Osteocyte (in vitro differentiated cells): Measurements from ENCODE around the gene ADPRS. TPM values are rescaled to one million over a fixed set of nuclear protein-coding genes. Genes with fewer than 3 reads are reported as not detected.

ENCODE experiments used
- DNase-seq: peaks from one replicate; pipeline ENCODE4 v3.0.0; 2021; ENCODE audit warnings: mixed read lengths; ENCODE audit not compliant: unreplicated experiment; ENCODE audit errors: extremely low spot score
- H3K27ac Mint-ChIP-seq: one replicate; pipeline ENCODE4 v1.8.0; 2021; ENCODE audit warnings: mild to moderate bottlenecking, mixed read lengths; ENCODE audit not compliant: unreplicated experiment
- H3K27me3 Mint-ChIP-seq: one replicate; pipeline ENCODE4 v1.8.0; 2021; ENCODE audit warnings: mixed read lengths; ENCODE audit not compliant: unreplicated experiment
- H3K36me3 Mint-ChIP-seq: one replicate; pipeline ENCODE4 v1.8.0; 2021; ENCODE audit warnings: mixed read lengths; ENCODE audit not compliant: unreplicated experiment
- H3K4me1 Mint-ChIP-seq: one replicate; pipeline ENCODE4 v1.8.0; 2021; ENCODE audit warnings: mixed read lengths; ENCODE audit not compliant: unreplicated experiment
- H3K4me3 Mint-ChIP-seq: one replicate; pipeline ENCODE4 v1.8.0; 2021; ENCODE audit warnings: mild to moderate bottlenecking, moderate library complexity, mixed read lengths; ENCODE audit not compliant: unreplicated experiment
- H3K9me3 Mint-ChIP-seq: one replicate; pipeline ENCODE4 v1.8.0; 2021; ENCODE audit warnings: mixed read lengths; ENCODE audit not compliant: unreplicated experiment
- CTCF ChIP-seq: fragments of 200-600 bp; sonication (generic); IDR thresholded peaks from 2 replicates; pipeline ENCODE4 v1.5.0; 2021; ENCODE audit warnings: antibody characterized with exemption, mild to moderate bottlenecking, moderate library complexity
- total RNA-seq: library from RNA; stranded (reverse); gene quantifications from 2 replicates; pipeline ENCODE4 v1.2.1, GENCODE V29; 2021

Gene ADPRS
- total RNA-seq, 1 donor from 2014 or later: 19.7 TPM

DNA sequence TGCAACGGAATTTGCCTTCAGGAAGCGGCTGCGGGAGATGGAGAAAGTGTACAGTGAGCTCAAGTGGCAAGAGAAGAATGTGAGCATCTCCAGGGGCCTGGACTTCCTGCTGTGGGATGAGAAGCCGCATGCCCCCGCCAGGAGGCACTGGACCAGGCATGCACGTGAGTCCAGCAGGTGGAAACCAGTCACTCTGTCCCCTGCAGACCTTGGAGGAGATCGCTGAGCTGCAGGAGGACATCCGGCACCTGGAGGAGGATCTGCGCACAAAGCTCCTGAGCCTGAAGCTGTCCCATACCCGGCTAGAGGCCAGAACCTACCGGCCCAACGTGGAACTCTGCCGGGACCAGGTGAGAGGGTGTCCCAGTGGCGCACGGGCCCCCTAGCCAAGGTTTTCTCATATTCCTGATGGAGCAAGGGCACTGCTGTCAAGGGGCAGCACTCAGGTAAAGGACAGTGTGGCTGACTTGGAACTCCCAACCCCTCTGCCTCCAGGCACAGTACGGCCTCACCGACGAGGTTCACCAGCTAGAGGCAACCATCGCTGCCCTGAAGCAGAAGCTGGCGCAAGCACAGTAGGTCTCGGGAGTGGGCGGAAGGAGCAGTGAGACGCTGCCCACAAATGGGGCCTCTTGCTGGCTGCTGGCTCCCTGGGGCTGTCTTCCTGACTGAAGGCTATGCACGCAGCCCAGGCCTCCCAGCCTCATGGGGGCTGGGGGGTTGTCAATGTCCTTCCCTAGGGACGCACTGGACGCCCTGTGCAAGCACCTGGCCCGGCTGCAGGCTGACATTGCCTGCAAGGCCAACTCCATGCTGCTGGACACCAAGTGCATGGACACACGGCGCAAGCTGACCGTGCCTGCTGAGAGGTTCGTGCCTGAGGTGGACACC lies 1.2 kb upstream of the ADPRS start:
- peak; percentile 80 for DNase-seq
- TF ChIP-seq CTCF: no peak
- Mint-ChIP-seq H3K36me3 (peaks cover 4% of the 10 kb centered on the region), H3K4me1 (peaks cover 19% of the 10 kb centered on the region), H3K4me3 (no peak overlapping the region), H3K9me3 (no peaks in the 10 kb centered on the region), H3K27me3 (no peaks in the 10 kb centered on the region), H3K27ac (peak overlapping the region; percentile 23)

DNA sequence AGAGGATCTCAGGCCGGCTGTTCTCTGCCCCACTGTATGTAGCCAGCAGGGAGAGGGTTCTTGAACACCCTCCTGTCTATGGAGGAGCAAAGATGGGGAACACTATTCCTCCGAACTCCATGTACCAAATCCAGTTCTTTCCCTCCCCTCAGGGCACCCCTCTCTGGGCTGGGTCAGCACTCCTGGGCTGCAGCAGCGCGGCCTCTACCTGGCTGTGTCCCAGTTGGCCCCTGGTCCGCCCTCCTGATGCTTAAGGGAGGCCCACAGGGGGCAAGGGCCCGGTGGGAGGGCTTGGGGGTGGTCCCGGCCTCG lies 471 bp upstream of the ADPRS start:
- no peak for DNase-seq
- H3K27ac Mint-ChIP-seq: no peak overlapping the region
- H3K27me3 Mint-ChIP-seq: no peaks in the 10 kb centered on the region
- peak overlapping the region; percentile 80 for H3K4me3 Mint-ChIP-seq
- H3K36me3 Mint-ChIP-seq: peaks cover 7% of the 10 kb centered on the region
- peaks cover 19% of the 10 kb centered on the region for H3K4me1 Mint-ChIP-seq
- no peaks in the 10 kb centered on the region for H3K9me3 Mint-ChIP-seq
- no peak for TF ChIP-seq CTCF

- Mint-ChIP-seq H3K36me3 (peaks cover 9% of the 10 kb centered on the region), H3K4me3 (peak overlapping the region; percentile 80), H3K9me3 (no peaks in the 10 kb centered on the region), H3K4me1 (peaks cover 16% of the 10 kb centered on the region), H3K27me3 (no peaks in the 10 kb centered on the region), H3K27ac (peak overlapping the region; percentile 83)
- no peak for TF ChIP-seq CTCF
- DNase-seq: no peak
Measured at GRCh38 chr1:36089393-36090121, 865 bp downstream of the ADPRS start.

DNA sequence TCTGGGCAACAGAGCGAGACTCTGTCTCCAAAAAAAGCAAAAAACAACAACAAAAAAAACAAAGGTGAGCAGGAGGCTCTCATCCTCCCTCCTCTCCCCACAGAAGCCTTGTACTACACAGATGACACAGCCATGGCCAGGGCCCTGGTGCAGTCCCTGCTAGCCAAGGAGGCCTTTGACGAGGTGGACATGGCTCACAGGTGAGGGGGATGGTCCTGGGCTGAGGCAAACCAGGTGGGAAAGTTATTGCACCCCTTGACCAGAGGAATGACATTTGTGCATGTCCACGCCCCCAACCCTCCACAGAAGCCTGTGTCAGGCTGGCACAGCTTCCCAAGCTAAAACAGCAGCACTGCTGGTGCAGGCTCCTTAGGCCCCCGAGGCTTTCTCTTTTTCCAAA lies 2.4 kb downstream of the ADPRS start:
- Mint-ChIP-seq H3K9me3 (no peaks in the 10 kb centered on the region), H3K4me1 (peaks cover 16% of the 10 kb centered on the region), H3K36me3 (peaks cover 9% of the 10 kb centered on the region), H3K4me3 (no peak overlapping the region), H3K27me3 (no peaks in the 10 kb centered on the region), H3K27ac (no peak overlapping the region)
- no peak for TF ChIP-seq CTCF
- DNase-seq: no peak

DNA sequence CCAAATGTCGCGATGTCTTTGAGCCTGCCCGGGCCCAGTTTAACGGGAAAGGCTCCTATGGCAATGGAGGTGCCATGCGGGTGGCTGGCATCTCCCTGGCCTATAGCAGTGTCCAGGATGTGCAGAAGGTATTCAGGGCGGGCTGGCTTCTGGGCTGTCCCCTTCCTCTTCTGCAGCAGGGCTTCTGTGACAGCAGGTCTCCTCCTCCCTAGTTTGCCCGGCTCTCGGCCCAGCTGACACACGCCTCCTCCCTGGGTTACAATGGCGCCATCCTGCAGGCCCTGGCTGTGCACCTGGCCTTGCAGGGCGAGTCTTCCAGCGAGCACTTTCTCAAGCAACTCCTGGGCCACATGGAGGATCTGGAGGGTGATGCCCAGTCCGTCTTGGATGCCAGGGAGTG lies 3.0 kb downstream of the ADPRS start:
- no peak overlapping the region for H3K4me3 Mint-ChIP-seq
- no peaks in the 10 kb centered on the region for H3K9me3 Mint-ChIP-seq
- no peak for DNase-seq
- H3K4me1 Mint-ChIP-seq: peaks cover 19% of the 10 kb centered on the region
- no peak for TF ChIP-seq CTCF
- H3K36me3 Mint-ChIP-seq: peaks cover 9% of the 10 kb centered on the region
- H3K27ac Mint-ChIP-seq: no peak overlapping the region
- H3K27me3 Mint-ChIP-seq: no peaks in the 10 kb centered on the region
